NCI-H526 (cell line): ENCODE results near the gene FKBP5.
"Not testable (repeated sequence)": the region's sequence is repeated elsewhere in the genome, so short reads cannot be mapped to it uniquely, and the experiment has no call there.

Experiments used
- DNase-seq, 2 experiments: peaks; one replicate each; lab custom pipeline; 2025; lab: John Stamatoyannopoulos, UW

Gene FKBP5

DNA sequence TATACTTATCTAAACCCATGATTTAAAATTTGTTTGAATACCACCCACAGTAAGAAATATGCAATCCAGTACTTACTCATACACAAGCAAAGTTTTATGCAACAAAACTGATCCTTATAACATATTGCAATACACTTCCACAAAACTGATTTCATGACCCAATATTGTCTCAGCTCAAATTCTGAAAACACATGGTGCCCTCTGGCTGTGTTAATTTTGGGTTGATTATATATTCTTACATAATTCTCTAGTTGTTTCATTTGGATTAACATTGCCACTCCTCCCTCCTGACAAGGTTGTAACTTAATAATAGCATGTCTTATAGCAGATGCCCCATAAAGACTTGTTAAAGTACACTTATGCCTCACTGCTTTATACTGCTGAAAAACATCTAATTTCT lies 103.1 kb downstream of the FKBP5 start:
- no peak for DNase-seq

GRCh38 chr6:35583893-35584688 lies 104.6 kb downstream of the FKBP5 start:
- peak; percentile 56 to 81 for DNase-seq

- DNase-seq, result no peak
These were observed 106.4 kb downstream of the FKBP5 start for GRCh38 chr6:35582315-35582714.

- DNase-seq, result peak in 1 of 2 experiments; percentile 6
These were observed 107.1 kb downstream of the FKBP5 start for GRCh38 chr6:35581633-35582032.

DNA sequence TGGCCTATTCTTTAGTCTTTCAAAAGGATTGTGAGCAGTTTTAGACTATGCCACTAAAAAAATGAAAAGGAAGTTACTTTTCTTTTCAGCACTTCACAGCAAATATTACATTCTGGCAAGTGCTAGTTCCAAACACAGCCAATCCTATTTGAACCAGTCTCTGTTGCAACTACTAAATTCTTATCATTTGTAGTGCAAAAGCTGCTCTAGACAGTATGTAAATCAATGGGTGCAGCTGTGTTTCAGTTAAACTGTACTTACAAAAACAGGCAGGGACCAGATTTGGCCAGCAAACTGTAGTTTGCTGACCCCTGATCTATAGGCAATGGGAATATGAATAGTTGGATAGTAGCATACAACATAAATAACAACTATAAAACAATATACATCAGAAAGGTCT lies 107.9 kb downstream of the FKBP5 start:
- no peak for DNase-seq

- no peak for DNase-seq
These were observed 112.0 kb downstream of the FKBP5 start for GRCh38 chr6:35576682-35577081.

- DNase-seq, result no peak
These were observed 115.1 kb downstream of the FKBP5 start for GRCh38 chr6:35573495-35574110.

GRCh38 chr6:35570885-35571330 lies 117.8 kb downstream of the FKBP5 start:
- DNase-seq, result not testable (repeated sequence)

GRCh38 chr6:35569011-35569461 lies 119.7 kb downstream of the FKBP5 start:
- DNase-seq, result peak in 1 of 2 experiments; percentile 14

DNA sequence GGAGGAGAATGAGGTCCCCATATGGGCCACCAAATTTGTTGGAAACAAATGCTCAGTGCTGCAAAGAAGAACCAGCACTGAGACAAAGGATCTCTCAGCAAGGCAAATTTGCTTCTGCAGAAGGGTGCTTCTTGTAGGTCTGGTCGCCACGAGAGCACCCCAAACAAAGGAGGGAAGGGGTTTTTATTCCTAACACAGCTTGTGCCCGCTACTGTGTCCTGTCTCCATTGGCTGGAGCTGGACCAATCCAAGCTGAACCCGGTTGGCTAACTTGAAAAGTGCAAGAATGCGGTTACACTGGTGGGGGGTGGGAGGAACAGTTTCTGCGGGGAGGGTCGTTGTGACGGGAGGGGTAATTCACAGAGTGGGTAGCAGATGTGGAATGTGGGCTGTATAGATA lies 121.9 kb downstream of the FKBP5 start:
- DNase-seq, result no peak

GRCh38 chr6:35564733-35565132 lies 124.0 kb downstream of the FKBP5 start:
- no peak for DNase-seq

- DNase-seq, result no peak
These were observed 126.7 kb downstream of the FKBP5 start for GRCh38 chr6:35562060-35562459.

DNA sequence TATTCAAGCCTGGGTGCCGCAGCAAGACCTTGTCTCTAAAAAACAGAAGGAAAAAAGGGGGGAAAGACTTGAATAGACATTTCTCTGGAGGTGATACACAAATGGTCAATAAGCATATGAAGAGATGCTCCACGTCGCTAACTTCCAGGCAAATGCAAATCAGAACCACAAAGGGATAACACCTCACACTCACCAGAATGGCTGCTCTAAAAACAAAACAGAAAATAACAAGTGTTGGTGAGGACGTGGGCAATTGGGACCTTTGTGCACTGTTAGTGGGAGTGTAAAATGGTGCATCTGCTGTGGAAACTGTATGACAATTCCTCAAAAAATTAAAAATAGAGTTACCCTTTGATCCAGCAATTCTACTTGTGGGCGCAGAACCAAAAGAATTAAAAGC lies 127.6 kb downstream of the FKBP5 start:
- no peak for DNase-seq

GRCh38 chr6:35558571-35558970 lies 130.1 kb downstream of the FKBP5 start:
- DNase-seq, result no peak

GRCh38 chr6:35557239-35557638 lies 131.5 kb downstream of the FKBP5 start:
- DNase-seq, result no peak

GRCh38 chr6:35554811-35555210 lies 133.9 kb downstream of the FKBP5 start:
- DNase-seq, result no peak

GRCh38 chr6:35553315-35553714 lies 135.4 kb downstream of the FKBP5 start:
- no peak for DNase-seq

DNA sequence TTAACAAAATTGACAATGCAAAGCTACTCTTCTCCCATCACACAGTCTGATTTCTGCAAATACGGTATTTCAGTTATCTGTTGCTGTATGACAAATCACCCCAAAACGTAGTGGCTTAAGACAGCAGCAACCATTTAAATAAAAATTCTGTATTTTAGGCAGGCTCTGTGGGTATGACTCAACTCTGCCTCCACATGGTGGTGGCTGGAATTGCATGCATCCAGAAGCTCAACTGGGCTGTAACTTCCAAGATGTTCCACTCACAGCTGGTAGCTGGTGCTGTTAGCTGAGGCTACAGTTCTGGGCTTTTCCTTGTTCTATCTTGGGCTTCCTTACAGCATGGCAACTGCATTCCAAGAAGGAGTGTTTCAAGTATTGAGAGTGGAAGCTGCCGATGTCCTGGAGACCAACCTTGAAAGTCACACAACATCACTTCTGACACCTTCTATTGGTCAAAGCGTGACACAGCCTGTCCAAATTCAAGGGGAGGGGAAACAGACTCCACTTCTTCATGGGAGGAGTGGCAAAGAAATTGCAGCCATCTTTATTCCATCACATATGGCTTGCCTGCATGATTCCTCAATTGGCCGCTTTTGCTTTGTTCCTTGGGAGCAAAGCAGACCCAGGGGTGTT lies 136.3 kb downstream of the FKBP5 start:
- peak in 1 of 2 experiments; percentile 35 for DNase-seq

GRCh38 chr6:35550437-35550836 lies 138.3 kb downstream of the FKBP5 start:
- DNase-seq, result no peak

DNA sequence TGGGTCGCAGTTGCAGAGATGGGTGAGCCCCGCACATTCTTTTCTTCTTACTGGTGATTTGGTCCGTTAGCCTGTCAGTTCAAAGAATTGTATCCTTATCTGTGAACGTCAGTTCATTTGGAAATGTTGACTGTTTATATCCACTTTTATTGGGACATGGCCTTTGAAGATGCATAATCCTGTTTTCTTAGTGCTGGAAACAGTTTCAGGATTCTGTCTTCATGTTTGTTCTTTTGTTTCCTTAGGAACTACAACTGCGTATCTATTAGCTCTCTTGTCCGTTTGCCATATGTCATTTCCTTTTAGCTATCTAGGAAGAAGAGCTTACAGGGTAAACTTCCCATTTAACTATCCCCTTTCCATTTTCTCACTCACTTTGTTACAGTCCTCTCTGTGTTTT lies 141.0 kb downstream of the FKBP5 start:
- no peak for DNase-seq

DNA sequence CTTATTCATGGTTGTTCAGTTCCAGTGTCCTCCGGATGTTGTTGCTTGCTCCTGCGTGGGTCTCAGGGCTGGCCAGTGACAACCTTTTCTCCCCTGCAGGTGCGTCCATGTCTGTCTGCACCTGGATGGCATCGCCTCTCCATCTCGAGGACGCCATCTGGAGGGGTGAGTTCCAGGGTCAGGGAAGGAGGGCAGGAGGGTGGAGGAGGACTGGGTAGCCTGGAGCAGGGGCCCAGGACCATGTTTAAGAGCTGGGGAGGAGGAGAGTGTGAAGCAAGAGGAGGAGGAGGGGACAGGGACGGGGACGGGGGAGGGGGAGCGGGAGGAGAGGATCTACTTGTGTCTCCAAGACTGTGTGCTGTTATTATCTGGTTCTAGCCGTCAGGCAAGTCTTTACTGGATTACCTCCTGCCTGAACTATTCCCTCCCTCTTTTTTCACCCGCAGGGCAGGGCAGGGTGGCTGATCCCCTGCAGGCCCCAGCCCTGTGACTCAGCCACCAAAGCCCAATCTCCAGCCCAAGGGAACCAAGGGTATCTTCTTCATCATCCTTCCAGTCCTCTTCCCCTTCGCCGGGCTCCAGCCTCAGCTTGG lies 143.8 kb downstream of the FKBP5 start:
- DNase-seq, result no peak

DNA sequence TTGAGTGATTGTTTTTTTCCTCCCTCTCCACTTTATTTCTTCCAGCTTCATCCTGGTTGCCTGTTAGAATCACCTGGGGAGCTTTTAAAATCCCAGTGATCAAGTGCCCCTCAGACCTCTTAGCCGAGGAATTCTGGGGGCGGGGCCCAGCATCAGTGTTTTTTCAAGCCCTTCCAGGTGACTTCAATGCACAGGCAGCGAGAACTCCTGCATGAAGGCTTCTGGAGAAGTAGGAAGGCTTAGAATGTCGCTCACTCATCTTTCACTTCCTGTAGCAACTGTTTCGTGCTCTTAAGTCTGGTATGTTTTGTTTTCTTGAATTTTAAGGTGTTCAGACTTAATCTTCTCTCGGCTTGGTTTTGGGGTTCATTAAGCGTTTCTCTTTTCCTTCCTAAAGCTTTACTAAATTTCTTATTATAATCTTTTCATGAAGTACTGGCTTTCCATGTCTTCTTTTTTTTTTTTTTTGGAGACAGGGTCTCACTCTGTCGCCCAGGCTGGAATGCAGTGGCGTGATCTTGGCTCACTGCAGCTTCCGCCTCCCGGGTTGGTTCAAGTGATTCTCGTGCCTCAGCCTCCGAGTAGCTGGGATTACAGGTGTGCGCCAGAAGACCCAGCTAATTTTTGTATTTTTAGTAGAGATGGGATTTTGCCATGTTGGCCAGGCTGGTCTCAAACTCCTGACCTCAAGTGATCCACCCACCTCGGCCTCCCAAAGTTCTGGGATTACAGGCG lies 145.1 kb downstream of the FKBP5 start:
- DNase-seq, result no peak
